Mucosa of descending colon (tissue), 3 donors: ENCODE data around the gene SUN1. TPM values are rescaled to one million over a fixed set of nuclear protein-coding genes. Genes with fewer than 3 reads are reported as not detected.
"Not testable (repeated sequence)": the region's sequence is repeated elsewhere in the genome, so short reads cannot be mapped to it uniquely, and the experiment has no call there.

ENCODE experiments used
- ATAC-seq: fragments of 200-7000 bp; cut with Tn5 transposase; one replicate; pipeline ENCODE4 v1.9.1; 2020; ENCODE audit warnings: mild to moderate bottlenecking, moderate library complexity
- DNase-seq, 3 donors: peaks; one replicate each; pipeline ENCODE4 v3.0.0-alpha.2; 2020
- H3K36me3 ChIP-seq: fragments of 200-600 bp; one replicate; pipeline ENCODE4 v1.8.0; 2021; ENCODE audit warnings: low read depth, mild to moderate bottlenecking
- H3K4me1 ChIP-seq: fragments of 200-600 bp; one replicate; pipeline ENCODE4 v1.8.0; 2021; ENCODE audit warnings: low read depth, mild to moderate bottlenecking
- H3K4me3 ChIP-seq: fragments of 200-600 bp; one replicate; pipeline ENCODE4 v1.8.0; 2021; ENCODE audit warnings: mild to moderate bottlenecking
- H3K9me3 ChIP-seq: fragments of 200-600 bp; one replicate; pipeline ENCODE4 v1.8.0; 2021; ENCODE audit warnings: mild to moderate bottlenecking
- intact Hi-C, 2 donors: fragments of 100-400 bp; cut with DNase I in 1 of 2; cut with micrococcal nuclease in 1 of 2; formaldehyde crosslinking; loops; one replicate each; pipeline versions ENCODE4 v1.11.0 to v1.11.1; 2022; cut with DNase I, micrococcal nuclease
- total RNA-seq, 3 donors: library from RNA; stranded (reverse); fragmentation: NEBNext Ultra II Directional in 2 of 3; extraction: Animal tissue kit (Norgen Biotek cat#: 25700) in 2 of 3; gene quantifications; one replicate each; pipeline versions ENCODE4 v1.2.1 to v1.2.4, GENCODE V29; 2021 to 2023
- TF ChIP-seq, protein P1 (sequence below): fragments of 200-600 bp; IDR thresholded peaks from one replicate; pipeline ENCODE4 v1.8.0; 2022; ENCODE audit warnings: antibody characterized with exemption, mild to moderate bottlenecking
- donor health status: DM: no; HTN: no; CAD: no; lungs with moderate emphysema.
- donor health status: DM: no; HTN: no; CAD: no.
- donor health status: DM: no; HTN: yes; CAD: no.

The SUN1 gene
- total RNA-seq, 3 donors from 2014 or later = 151 to 179 (median 164) TPM

GRCh38 chr7:786472-787255, 45.6 kb upstream of the SUN1 start:
- intact Hi-C loops = loop anchor here (5.0 to 10.0 kb wide), 2 partner anchors 78 to 86 kb away; no protein-coding TSS in a partner anchor
- peak; percentile 92 for ATAC-seq
- peak in 2 of 3 donors; percentile 86 for DNase-seq
- H3K4me3 ChIP-seq = no peak overlapping the region
- H3K36me3 ChIP-seq = no peaks in the 10 kb centered on the region
- no peaks in the 10 kb centered on the region for H3K4me1 ChIP-seq
- TF ChIP-seq, protein P1, sequence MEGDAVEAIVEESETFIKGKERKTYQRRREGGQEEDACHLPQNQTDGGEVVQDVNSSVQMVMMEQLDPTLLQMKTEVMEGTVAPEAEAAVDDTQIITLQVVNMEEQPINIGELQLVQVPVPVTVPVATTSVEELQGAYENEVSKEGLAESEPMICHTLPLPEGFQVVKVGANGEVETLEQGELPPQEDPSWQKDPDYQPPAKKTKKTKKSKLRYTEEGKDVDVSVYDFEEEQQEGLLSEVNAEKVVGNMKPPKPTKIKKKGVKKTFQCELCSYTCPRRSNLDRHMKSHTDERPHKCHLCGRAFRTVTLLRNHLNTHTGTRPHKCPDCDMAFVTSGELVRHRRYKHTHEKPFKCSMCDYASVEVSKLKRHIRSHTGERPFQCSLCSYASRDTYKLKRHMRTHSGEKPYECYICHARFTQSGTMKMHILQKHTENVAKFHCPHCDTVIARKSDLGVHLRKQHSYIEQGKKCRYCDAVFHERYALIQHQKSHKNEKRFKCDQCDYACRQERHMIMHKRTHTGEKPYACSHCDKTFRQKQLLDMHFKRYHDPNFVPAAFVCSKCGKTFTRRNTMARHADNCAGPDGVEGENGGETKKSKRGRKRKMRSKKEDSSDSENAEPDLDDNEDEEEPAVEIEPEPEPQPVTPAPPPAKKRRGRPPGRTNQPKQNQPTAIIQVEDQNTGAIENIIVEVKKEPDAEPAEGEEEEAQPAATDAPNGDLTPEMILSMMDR = peak; percentile 71
- no peaks in the 10 kb centered on the region for H3K9me3 ChIP-seq

GRCh38 chr7:787332-788240, 44.7 kb upstream of the SUN1 start:
- ATAC-seq (no peak), DNase-seq (no peak)
- H3K9me3 ChIP-seq = no peaks in the 10 kb centered on the region
- intact Hi-C loops = loop anchor here (5.0 to 10.0 kb wide), 2 partner anchors 77 to 85 kb away; no protein-coding TSS in a partner anchor
- H3K4me1 ChIP-seq = no peaks in the 10 kb centered on the region
- H3K36me3 ChIP-seq = no peaks in the 10 kb centered on the region
- TF ChIP-seq, protein P1 = no peak
- H3K4me3 ChIP-seq = no peak overlapping the region

GRCh38 chr7:791519-791918, 40.8 kb upstream of the SUN1 start:
- no peak overlapping the region for H3K4me3 ChIP-seq
- ATAC-seq (no peak), DNase-seq (no peak)
- no peaks in the 10 kb centered on the region for H3K4me1 ChIP-seq
- H3K9me3 ChIP-seq = no peaks in the 10 kb centered on the region
- TF ChIP-seq, protein P1 = no peak
- no peaks in the 10 kb centered on the region for H3K36me3 ChIP-seq
- intact Hi-C loops = no loop called here

- no peak for DNase-seq
- TF ChIP-seq, protein P1 = no peak
- ATAC-seq = peak; percentile 3
- H3K36me3 ChIP-seq = no peaks in the 10 kb centered on the region
- no peaks in the 10 kb centered on the region for H3K9me3 ChIP-seq
- intact Hi-C loops = no loop called here
- no peak overlapping the region for H3K4me3 ChIP-seq
- H3K4me1 ChIP-seq = no peaks in the 10 kb centered on the region
Observed at GRCh38 chr7:794207-794606, 38.1 kb upstream of the SUN1 start.

- Histone ChIP-seq H3K9me3 (no peaks in the 10 kb centered on the region), H3K4me3 (no peak overlapping the region), H3K4me1 (no peaks in the 10 kb centered on the region), H3K36me3 (no peaks in the 10 kb centered on the region)
- ATAC-seq (peak; percentile 90), DNase-seq (peak; percentile 70 to 86 (median 83))
- intact Hi-C loops = no loop called here
- TF ChIP-seq, protein P1 = no peak
Observed at GRCh38 chr7:794671-795329, 37.5 kb upstream of the SUN1 start.

DNA sequence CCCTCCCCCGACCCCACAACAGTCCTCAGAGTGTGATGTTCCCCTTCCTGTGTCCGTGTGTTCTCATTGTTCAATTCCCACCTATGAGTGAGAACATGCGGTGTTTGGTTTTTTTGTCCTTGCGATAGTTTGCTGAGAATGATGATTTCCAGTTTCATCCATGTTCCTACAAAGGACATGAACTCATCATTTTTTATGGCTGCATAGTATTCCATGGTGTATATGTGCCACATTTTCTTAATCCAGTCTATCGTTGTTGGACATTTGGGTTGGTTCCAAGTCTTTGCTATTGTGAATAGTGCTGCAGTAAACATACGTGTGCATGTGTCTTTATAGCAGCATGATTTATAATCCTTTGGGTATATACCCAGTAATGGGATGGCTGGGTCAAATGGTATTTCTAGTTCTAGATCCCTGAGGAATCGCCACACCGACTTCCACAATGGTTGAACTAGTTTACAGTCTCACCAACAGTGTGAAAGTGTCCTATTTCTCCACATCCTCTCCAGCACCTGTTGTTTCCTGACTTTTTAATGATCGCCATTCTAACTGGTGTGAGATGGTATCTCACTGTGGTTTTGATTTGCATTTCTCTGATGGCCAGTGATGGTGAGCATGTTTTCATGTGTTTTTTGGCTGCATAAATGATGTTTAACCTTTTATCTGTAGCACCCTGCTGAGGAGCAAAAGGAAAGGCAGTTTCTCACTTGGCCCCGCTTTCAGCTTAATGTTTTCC, 35.7 kb upstream of the SUN1 start:
- H3K9me3 ChIP-seq, intact Hi-C loops, H3K36me3 ChIP-seq, ATAC-seq, H3K4me1 ChIP-seq, DNase-seq, H3K4me3 ChIP-seq: not testable (repeated sequence)
